H9 (cell line): ENCODE measurements around the gene NEDD4L. TPM values are rescaled to one million over a fixed set of nuclear protein-coding genes. Genes with fewer than 3 reads are reported as not detected.

Experiments used
- DNase-seq: peaks from one replicate; pipeline ENCODE4 v3.0.0-alpha.2; 2017
- H2AFZ ChIP-seq: one replicate; pipeline ENCODE4 v1.6.1; 2013; ENCODE audit warnings: mild to moderate bottlenecking, low read length, control low read depth, moderate library complexity
- H2AK5ac ChIP-seq: 2 replicates; pipeline ENCODE4 v1.6.1; 2013; ENCODE audit warnings: low read length, control low read depth, mixed read lengths; ENCODE audit not compliant: insufficient read length
- H2BK120ac ChIP-seq: one replicate; pipeline ENCODE4 v1.6.1; 2013; ENCODE audit warnings: low read depth, mild to moderate bottlenecking, low read length, control low read depth, inconsistent platforms; ENCODE audit not compliant: poor library complexity, severe bottlenecking
- H2BK12ac ChIP-seq: 2 replicates; pipeline ENCODE4 v1.6.1; 2013; ENCODE audit warnings: low read length, control low read depth, mixed read lengths, low read depth; ENCODE audit not compliant: insufficient read length
- H2BK15ac ChIP-seq: 2 replicates; pipeline ENCODE4 v1.6.1; 2013; ENCODE audit warnings: low read depth, low read length, control low read depth
- H2BK20ac ChIP-seq: one replicate; pipeline ENCODE4 v1.6.1; 2013; ENCODE audit warnings: low read depth, mild to moderate bottlenecking, low read length, control low read depth, inconsistent platforms; ENCODE audit not compliant: poor library complexity, severe bottlenecking
- H2BK5ac ChIP-seq: 2 replicates; pipeline ENCODE4 v1.6.1; 2013; ENCODE audit warnings: low read length, control low read depth, mixed read lengths; ENCODE audit not compliant: insufficient read length
- H3K14ac ChIP-seq: 2 replicates; pipeline ENCODE4 v1.6.1; 2013; ENCODE audit warnings: low read length, control low read depth; ENCODE audit not compliant: insufficient read depth
- H3K18ac ChIP-seq: 2 replicates; pipeline ENCODE4 v1.6.1; 2013; ENCODE audit warnings: low read depth, mild to moderate bottlenecking, mixed read lengths, low read length, control low read depth; ENCODE audit not compliant: insufficient read length
- H3K23ac ChIP-seq: 2 replicates; pipeline ENCODE4 v1.6.1; 2013; ENCODE audit warnings: low read length, control low read depth, mixed read lengths, low read depth; ENCODE audit not compliant: insufficient read length
- H3K23me2 ChIP-seq: 2 replicates; pipeline ENCODE4 v1.6.1; 2013; ENCODE audit warnings: low read depth, mild to moderate bottlenecking, mixed read lengths, low read length, control low read depth; ENCODE audit not compliant: insufficient read length, poor library complexity, severe bottlenecking
- H3K27ac ChIP-seq: 2 replicates; pipeline ENCODE4 v1.5.1; 2013; ENCODE audit warnings: low read length, control low read depth, mixed read lengths, low read depth; ENCODE audit not compliant: insufficient read length
- H3K27me3 ChIP-seq: 2 replicates; pipeline ENCODE4 v1.6.1; 2013; ENCODE audit warnings: low read length, control low read depth, inconsistent platforms; ENCODE audit not compliant: insufficient read depth
- H3K4ac ChIP-seq: 2 replicates; pipeline ENCODE4 v1.6.1; 2013; ENCODE audit warnings: low read depth, mild to moderate bottlenecking, control low read depth, inconsistent platforms, low read length, moderate library complexity
- H3K4me1 ChIP-seq: 2 replicates; pipeline ENCODE4 v1.6.1; 2013; ENCODE audit warnings: low read length, control low read depth, inconsistent platforms; ENCODE audit not compliant: insufficient read depth
- H3K4me2 ChIP-seq: 2 replicates; pipeline ENCODE4 v1.6.1; 2013; ENCODE audit warnings: low read length, control low read depth, mixed read lengths; ENCODE audit not compliant: insufficient read length, insufficient read depth
- H3K56ac ChIP-seq: 2 replicates; pipeline ENCODE4 v1.6.1; 2013; ENCODE audit warnings: low read depth, mild to moderate bottlenecking, mixed read lengths, low read length, control low read depth; ENCODE audit not compliant: insufficient read length
- H3K79me1 ChIP-seq: 2 replicates; pipeline ENCODE4 v1.6.1; 2013; ENCODE audit warnings: low read depth, mild to moderate bottlenecking, moderate library complexity, low read length, control low read depth, inconsistent platforms; ENCODE audit not compliant: insufficient read depth, poor library complexity, severe bottlenecking
- H3K79me2 ChIP-seq: 2 replicates; pipeline ENCODE4 v1.6.1; 2013; ENCODE audit warnings: low read length, control low read depth, inconsistent platforms; ENCODE audit not compliant: insufficient read depth
- H3K9ac ChIP-seq: 2 replicates; pipeline ENCODE4 v1.6.1; 2013; ENCODE audit warnings: low read length, control low read depth, mixed read lengths; ENCODE audit not compliant: insufficient read length; ENCODE audit errors: extremely low read depth
- H3K9me3 ChIP-seq: one replicate; pipeline ENCODE4 v1.6.1; 2013; ENCODE audit warnings: low read depth, low read length, inconsistent platforms; ENCODE audit not compliant: control insufficient read depth
- H3T11ph ChIP-seq: one replicate; pipeline ENCODE4 v1.6.1; 2013; ENCODE audit warnings: mild to moderate bottlenecking, low read length, control low read depth, inconsistent platforms
- H4K20me1 ChIP-seq: one replicate; pipeline ENCODE4 v1.6.1; 2013; ENCODE audit not compliant: control insufficient read depth, insufficient read length, insufficient read depth
- H4K5ac ChIP-seq: 2 replicates; pipeline ENCODE4 v1.6.1; 2013; ENCODE audit warnings: low read depth, mild to moderate bottlenecking, mixed read lengths, low read length, control low read depth; ENCODE audit not compliant: insufficient read length
- H4K8ac ChIP-seq: replicated peaks from 2 replicates; pipeline ENCODE4 v1.6.1; 2013; ENCODE audit warnings: low read length, control low read depth, mixed read lengths, low read depth; ENCODE audit not compliant: insufficient read length
- H4K91ac ChIP-seq: 2 replicates; pipeline ENCODE4 v1.6.1; 2013; ENCODE audit warnings: low read depth, mild to moderate bottlenecking, moderate library complexity, mixed read lengths, low read length, control low read depth; ENCODE audit not compliant: insufficient read length
- H3K27ac Mint-ChIP-seq, 3 experiments: 2 replicates in 2 of 3; 3 replicates in 1 of 3; pipeline ENCODE4 v1.8.0; 2020 to 2021; ENCODE audit warnings: mixed read lengths in 3 of 3, mild to moderate bottlenecking in 1 of 3, moderate library complexity in 1 of 3
- H3K27me3 Mint-ChIP-seq: 2 replicates; pipeline ENCODE4 v1.8.0; 2021; ENCODE audit warnings: low read depth, mild to moderate bottlenecking, moderate library complexity, mixed read lengths
- H3K36me3 Mint-ChIP-seq, 3 experiments: 2 replicates in 2 of 3; 3 replicates in 1 of 3; pipeline ENCODE4 v1.8.0; 2020 to 2021; ENCODE audit warnings: low read depth in 3 of 3, mixed read lengths in 3 of 3; ENCODE audit not compliant: insufficient read depth in 1 of 3
- H3K4me1 Mint-ChIP-seq, 2 experiments: 2 replicates each; pipeline ENCODE4 v1.8.0; 2020; ENCODE audit warnings: mixed read lengths in 2 of 2
- H3K4me3 Mint-ChIP-seq, 2 experiments: 2 replicates in 1 of 2; 3 replicates in 1 of 2; pipeline ENCODE4 v1.8.0; 2020 to 2021; ENCODE audit warnings: mild to moderate bottlenecking in 2 of 2, mixed read lengths in 2 of 2, moderate library complexity in 1 of 2
- H3K9me3 Mint-ChIP-seq, 2 experiments: 2 replicates in 1 of 2; 3 replicates in 1 of 2; pipeline ENCODE4 v1.8.0; 2020; ENCODE audit warnings: mild to moderate bottlenecking in 2 of 2, mixed read lengths in 2 of 2, moderate library complexity in 1 of 2
- CTCF ChIP-seq: fragments of 200-600 bp; sonication (generic); conservative IDR thresholded peaks from 3 replicates; pipeline ENCODE4 v1.8.0; 2021; ENCODE audit warnings: antibody characterized with exemption, mild to moderate bottlenecking
- WGBS: extraction: QIAGEN DNeasy Blood & Tissue Kit; methylation state at CpG from one replicate; pipeline ENCODE4 v1.1.7; 2013; ENCODE audit warnings: missing lambda C conversion rate, low lambda C conversion rate, mixed read lengths; ENCODE audit not compliant: insufficient read length; ENCODE audit errors: extremely low coverage; 5-methylcytosine and 5-hydroxymethylcytosine counted together
- total RNA-seq: library from RNA; stranded (reverse); gene quantifications from 2 replicates; pipeline ENCODE4 v1.2.1, GENCODE V29; 2021

The NEDD4L gene
- total RNA-seq, 1 experiment from 2014 or later = 76.3 TPM

DNA sequence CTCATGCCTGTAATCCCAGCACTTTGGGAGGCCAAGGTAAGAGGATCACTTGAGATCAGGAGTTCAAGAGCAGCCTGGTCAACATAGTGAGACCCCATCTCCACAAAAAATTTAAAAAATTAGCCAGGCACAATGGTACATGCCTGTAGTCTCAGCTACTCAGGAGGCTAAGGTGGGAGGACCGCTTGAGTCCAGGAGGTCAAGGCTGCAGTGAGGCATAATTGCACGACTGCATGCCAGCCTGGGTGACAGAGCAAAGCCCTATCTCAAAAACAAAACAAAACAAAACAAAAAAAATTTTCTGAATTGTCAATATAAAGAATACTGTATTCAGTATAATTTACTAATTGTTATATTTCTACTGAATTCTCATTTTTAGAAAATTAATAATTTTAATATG lies 20.9 kb upstream of the NEDD4L start:
- Histone ChIP-seq H3K27ac (no peak overlapping the region), H4K5ac (no peak overlapping the region), H3K9me3 (no peaks in the 10 kb centered on the region), H3K14ac (no peak overlapping the region), H3K4ac (no peak overlapping the region), H3T11ph (no peak overlapping the region), H2BK15ac (no peak overlapping the region), H3K4me1 (peaks cover 3% of the 10 kb centered on the region; the same call in 1 of the 2 replicates), H2BK20ac (no peak overlapping the region), H3K18ac (no peak overlapping the region), H3K27me3 (no peaks in the 10 kb centered on the region), H4K91ac (no peak overlapping the region), H3K9ac (no peak overlapping the region), H4K20me1 (no peaks in the 10 kb centered on the region), H2BK5ac (no peak overlapping the region), H3K23ac (no peak overlapping the region), H3K79me1 (no peaks in the 10 kb centered on the region), H3K79me2 (no peaks in the 10 kb centered on the region), H2AFZ (no peak overlapping the region), H3K23me2 (no peaks in the 10 kb centered on the region), H3K4me2 (no peak overlapping the region), H3K56ac (no peak overlapping the region), H2AK5ac (no peak overlapping the region), H2BK120ac (no peak overlapping the region), H2BK12ac (no peak overlapping the region), H4K8ac (no peak overlapping the region)
- WGBS = no CpG with 5 or more reads among the region's 2 CpGs
- peaks cover 2% of the 10 kb centered on the region; the same call in 1 of the 2 replicates for H3K27me3 Mint-ChIP-seq
- no peaks in the 10 kb centered on the region; a peak in 1 of 5 replicates for H3K9me3 Mint-ChIP-seq
- no peak overlapping the region for H3K4me3 Mint-ChIP-seq
- H3K4me1 Mint-ChIP-seq = peaks cover 21 to 30% of the 10 kb centered on the region in 2 experiments
- DNase-seq = no peak
- TF ChIP-seq CTCF = no peak
- H3K27ac Mint-ChIP-seq = no peak overlapping the region
- H3K36me3 Mint-ChIP-seq = no peaks in the 10 kb centered on the region
